GM12873 (cell line): ENCODE measurements around the gene COL25A1.

ENCODE experiments used
- CTCF ChIP-seq: IDR thresholded peaks from 2 replicates; pipeline ENCODE4 v1.5.1; 2012; ENCODE audit warnings: low read depth, mild to moderate bottlenecking, moderate library complexity, low read length, control low read depth; ENCODE audit not compliant: insufficient read depth; ENCODE audit errors: missing control alignments

The COL25A1 gene

DNA sequence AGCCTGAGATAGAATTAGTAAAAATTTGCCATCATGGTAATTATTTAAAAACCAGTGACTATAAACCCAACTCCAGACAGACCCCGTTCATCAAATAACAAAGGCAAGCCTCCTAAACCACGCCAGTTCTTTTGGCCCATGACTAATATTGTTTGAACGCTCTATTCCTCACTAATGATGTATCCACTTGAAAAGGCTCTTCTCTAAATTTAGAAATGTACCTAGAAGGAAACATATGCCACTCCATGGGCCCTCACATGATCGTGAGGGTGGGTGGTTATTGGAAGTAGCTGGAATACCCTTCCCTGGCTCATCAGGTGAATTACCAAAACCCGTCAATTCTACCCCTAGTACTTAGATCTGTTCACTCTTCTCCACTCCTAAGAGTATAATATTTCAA lies 249.2 kb downstream of the COL25A1 start:
- TF ChIP-seq CTCF = no peak

DNA sequence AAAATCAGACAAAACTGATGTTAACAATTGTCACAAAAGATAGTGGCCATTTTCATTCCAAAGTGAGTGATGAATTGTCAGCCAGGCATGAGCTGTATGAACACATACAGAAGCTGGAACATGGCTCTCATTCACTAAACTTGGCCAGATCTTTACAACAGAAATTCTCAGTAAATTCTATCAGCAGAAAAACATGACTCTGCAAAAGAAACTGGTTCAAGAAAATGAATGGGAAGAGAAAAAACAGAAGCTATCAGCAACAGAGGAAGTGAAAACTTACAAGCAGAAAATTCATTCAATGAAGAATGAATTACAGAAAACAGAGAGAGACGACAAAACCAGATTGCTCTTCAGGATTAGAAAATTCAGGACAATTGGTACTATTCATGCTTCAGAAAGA lies 249.6 kb downstream of the COL25A1 start:
- TF ChIP-seq CTCF = no peak

DNA sequence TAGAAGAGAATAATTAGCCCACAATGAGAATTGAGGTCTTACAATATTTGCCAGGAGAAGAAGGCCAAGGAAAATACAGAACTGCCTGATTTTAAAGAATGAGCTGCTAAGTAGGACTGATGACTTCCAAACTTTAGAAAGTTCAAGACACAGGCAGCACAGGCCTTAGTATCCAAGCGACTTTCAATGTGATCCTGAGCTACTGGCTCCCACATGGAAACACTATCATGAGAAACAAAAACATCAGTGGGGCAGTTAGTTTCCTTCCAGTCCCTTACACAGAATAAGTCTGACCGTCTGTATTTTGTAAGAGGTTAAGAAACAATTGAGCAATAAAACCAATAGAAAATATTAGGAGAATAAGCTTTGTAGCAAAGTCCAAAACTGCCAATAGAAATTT lies 251.4 kb downstream of the COL25A1 start:
- no peak for TF ChIP-seq CTCF

GRCh38 chr4:109049926-109050325 lies 252.5 kb downstream of the COL25A1 start:
- TF ChIP-seq CTCF = no peak

DNA sequence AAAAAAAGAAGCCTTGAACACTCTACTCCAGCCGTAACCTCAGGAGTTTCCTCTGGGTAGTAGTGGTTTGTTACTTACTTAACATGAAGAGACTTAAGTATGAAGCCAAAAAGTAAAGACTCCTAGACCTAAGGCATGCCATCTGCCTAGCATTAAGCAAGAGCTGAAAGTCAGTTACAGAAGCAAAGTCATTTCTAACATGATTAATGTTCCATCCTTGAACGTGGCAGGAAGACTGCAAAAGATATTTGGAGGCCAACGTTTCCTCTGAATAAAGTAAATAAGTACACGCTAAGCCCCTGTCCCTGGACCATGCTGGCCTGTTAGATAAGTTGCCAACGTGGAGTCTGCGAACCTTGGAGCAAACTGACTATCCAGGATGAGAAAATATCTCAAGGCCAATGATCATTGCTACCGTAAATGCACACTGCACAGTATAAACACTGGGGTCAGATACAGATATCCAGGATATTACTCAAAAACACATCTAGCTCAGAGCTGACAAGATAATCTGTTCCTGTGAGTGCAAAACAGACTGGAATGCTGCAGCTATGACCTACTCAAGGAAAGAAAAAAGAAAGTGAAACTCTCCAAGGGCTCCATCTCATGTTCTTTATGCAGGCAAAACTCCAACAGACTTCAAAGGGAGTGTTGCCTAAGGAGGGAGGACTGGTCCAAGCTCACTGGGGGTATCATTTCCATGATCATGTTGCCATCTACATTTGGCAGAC lies 255.8 kb downstream of the COL25A1 start:
- no peak for TF ChIP-seq CTCF

- TF ChIP-seq CTCF = no peak
These were observed 258.0 kb downstream of the COL25A1 start for GRCh38 chr4:109044431-109044830.

DNA sequence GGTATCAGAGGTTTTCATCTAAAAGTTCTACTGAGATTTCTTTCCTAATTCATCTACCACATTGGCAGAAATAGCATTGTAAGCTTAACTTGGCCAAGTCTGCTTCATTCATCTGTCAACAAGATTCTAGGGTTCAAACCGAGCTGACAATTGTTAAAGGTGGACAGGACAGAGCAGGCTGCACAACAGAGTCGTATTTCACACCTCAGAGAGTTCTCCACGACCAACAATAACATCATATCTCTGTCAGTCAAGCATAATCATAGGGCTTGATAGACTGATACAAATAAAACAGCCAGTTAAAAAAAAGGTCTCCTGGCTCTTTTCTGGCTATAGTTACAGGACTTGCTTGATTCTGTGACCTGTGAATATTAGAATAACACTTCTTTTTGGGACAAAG lies 259.2 kb downstream of the COL25A1 start:
- TF ChIP-seq CTCF = no peak
